IMR-90 (cell line): ENCODE results near the gene KRT7. TPM values are rescaled to one million over a fixed set of nuclear protein-coding genes. Genes with fewer than 3 reads are reported as not detected.

Experiments
- ATAC-seq: fragments of 200-7000 bp; cut with Tn5 transposase; 2 replicates; pipeline ENCODE4 v1.9.1; 2020; ENCODE audit warnings: low read depth, mild to moderate bottlenecking, moderate library complexity
- BruUV-seq: library from RNA; stranded (reverse); fragments of 400-500 nt; replicated peaks from 2 replicates; lab custom pipeline; 2021; lab: Mats Ljungman, UMichigan
- CTCF ChIA-PET: fragments of 300-600 bp; formaldehyde crosslinking; extraction: SDS; loops from one replicate; lab custom pipeline; 2021; ENCODE audit warnings: antibody characterized with exemption; lab: Yijun Ruan, JAX
- POLR2A ChIA-PET: fragments of 300-600 bp; sonication (Branson Sonifier 250); formaldehyde crosslinking; loops from one replicate; lab custom pipeline; 2022; ENCODE audit warnings: antibody characterized with exemption; ENCODE audit not compliant: unreplicated experiment; lab: Charles Lee
- DNase-seq: peaks from one replicate; pipeline ENCODE4 v3.0.0; 2013
- H2AFZ ChIP-seq: replicated peaks from 2 replicates; pipeline ENCODE3; 2013; ENCODE audit warnings: low read length, mild to moderate bottlenecking; ENCODE audit not compliant: poor library complexity
- H2AK5ac ChIP-seq: 2 replicates; pipeline ENCODE4 v1.6.1; 2013; ENCODE audit warnings: low read depth, low read length, inconsistent platforms
- H2AK9ac ChIP-seq: replicated peaks from 2 replicates; pipeline ENCODE3; 2013; ENCODE audit warnings: mild to moderate bottlenecking, low read depth, low read length, moderate library complexity; ENCODE audit not compliant: poor library complexity
- H2BK120ac ChIP-seq: 2 replicates; pipeline ENCODE4 v1.6.1; 2013; ENCODE audit warnings: low read depth, low read length, inconsistent platforms
- H2BK15ac ChIP-seq: 3 replicates; pipeline ENCODE4 v1.6.1; 2013; ENCODE audit warnings: low read depth, low read length, inconsistent platforms
- H2BK20ac ChIP-seq: 2 replicates; pipeline ENCODE4 v1.6.1; 2013; ENCODE audit warnings: low read depth, mild to moderate bottlenecking, inconsistent platforms, low read length, moderate library complexity
- H2BK5ac ChIP-seq: 2 replicates; pipeline ENCODE4 v1.6.1; 2013; ENCODE audit warnings: mild to moderate bottlenecking, low read depth, low read length, inconsistent platforms; ENCODE audit not compliant: poor library complexity, severe bottlenecking
- H3K14ac ChIP-seq: replicated peaks from 2 replicates; pipeline ENCODE4 v1.6.1; 2013; ENCODE audit warnings: low read depth, low read length, inconsistent platforms
- H3K18ac ChIP-seq: 2 replicates; pipeline ENCODE4 v1.6.1; 2013; ENCODE audit warnings: low read depth, low read length, control low read depth
- H3K23ac ChIP-seq: 2 replicates; pipeline ENCODE4 v1.6.1; 2013; ENCODE audit warnings: low read depth, low read length, inconsistent platforms
- H3K27ac ChIP-seq: 2 replicates; pipeline ENCODE4 v1.5.1; 2013; ENCODE audit warnings: mild to moderate bottlenecking, control low read depth, low read length; ENCODE audit not compliant: insufficient read depth
- H3K27me3 ChIP-seq: 2 replicates; pipeline ENCODE4 v1.6.1; 2013; ENCODE audit warnings: low read length; ENCODE audit not compliant: control insufficient read depth, insufficient read depth
- H3K36me3 ChIP-seq: 2 replicates; pipeline ENCODE4 v1.6.1; 2013; ENCODE audit warnings: low read length, mixed read lengths; ENCODE audit not compliant: control insufficient read depth, insufficient read depth
- H3K4ac ChIP-seq: 2 replicates; pipeline ENCODE4 v1.6.1; 2013; ENCODE audit warnings: low read depth, low read length, inconsistent platforms
- H3K4me1 ChIP-seq: 2 replicates; pipeline ENCODE4 v1.6.1; 2013; ENCODE audit warnings: low read length, mixed read lengths; ENCODE audit not compliant: control insufficient read depth, insufficient read depth
- H3K4me2 ChIP-seq: 2 replicates; pipeline ENCODE4 v1.6.1; 2013; ENCODE audit warnings: low read depth, mild to moderate bottlenecking, control low read depth, low read length, moderate library complexity
- H3K4me3 ChIP-seq: 2 replicates; pipeline ENCODE4 v1.5.1; 2013; ENCODE audit warnings: low read depth, mild to moderate bottlenecking, control low read depth, low read length, moderate library complexity; ENCODE audit not compliant: insufficient read depth
- H3K56ac ChIP-seq: 2 replicates; pipeline ENCODE4 v1.6.1; 2013; ENCODE audit warnings: low read length, inconsistent platforms; ENCODE audit not compliant: insufficient read depth; ENCODE audit errors: extremely low read depth
- H3K79me1 ChIP-seq, 2 experiments: 2 replicates each; pipeline ENCODE4 v1.6.1; 2013; ENCODE audit warnings: low read length in 2 of 2, inconsistent platforms in 1 of 2, low read depth in 1 of 2
- H3K9ac ChIP-seq: 2 replicates; pipeline ENCODE4 v1.6.1; 2013; ENCODE audit warnings: low read depth, low read length, control low read depth
- H3K9me1 ChIP-seq: 2 replicates; pipeline ENCODE4 v1.6.1; 2013; ENCODE audit warnings: low read length, inconsistent platforms; ENCODE audit not compliant: insufficient read depth
- H3K9me3 ChIP-seq: 2 replicates; pipeline ENCODE4 v1.6.1; 2013; ENCODE audit warnings: low read length; ENCODE audit not compliant: control insufficient read depth, insufficient read depth
- H4K20me1 ChIP-seq: 2 replicates; pipeline ENCODE4 v1.6.1; 2013; ENCODE audit warnings: low read length, inconsistent platforms; ENCODE audit not compliant: insufficient read depth
- H4K5ac ChIP-seq: 2 replicates; pipeline ENCODE4 v1.6.1; 2013; ENCODE audit warnings: mild to moderate bottlenecking, low read depth, low read length, control low read depth
- H4K8ac ChIP-seq, 2 experiments: 2 replicates each; pipeline ENCODE4 v1.6.1; 2013; ENCODE audit warnings: low read depth in 2 of 2, low read length in 2 of 2, control low read depth in 1 of 2, inconsistent platforms in 1 of 2
- H4K91ac ChIP-seq: 2 replicates; pipeline ENCODE4 v1.6.1; 2013; ENCODE audit warnings: low read depth, low read length, inconsistent platforms; ENCODE audit not compliant: insufficient read depth
- BHLHE40 ChIP-seq: fragments of 150-350 bp; IDR thresholded peaks from 2 replicates; pipeline ENCODE4 v1.6.1; 2016; ENCODE audit warnings: mild to moderate bottlenecking, low read depth, low read length
- CEBPB ChIP-seq: IDR thresholded peaks from 2 replicates; pipeline ENCODE4 v1.6.1; 2012; ENCODE audit warnings: low read depth, low read length, improper control_type of control experiment
- CHD1 ChIP-seq: IDR thresholded peaks from 2 replicates; pipeline ENCODE4 v1.6.1; 2012; ENCODE audit warnings: low read depth, low read length, improper control_type of control experiment
- CTCF ChIP-seq: conservative IDR thresholded peaks from 2 replicates; pipeline ENCODE4 v1.5.1; 2012; ENCODE audit warnings: mild to moderate bottlenecking, low read depth, low read length, improper control_type of control experiment
- ELK1 ChIP-seq: fragments of 150-350 bp; IDR thresholded peaks from 2 replicates; pipeline ENCODE4 v1.6.1; 2016; ENCODE audit warnings: low read depth, mild to moderate bottlenecking, low read length, moderate library complexity, borderline replicate concordance
- FOS ChIP-seq: fragments of 150-350 bp; IDR thresholded peaks from 2 replicates; pipeline ENCODE4 v1.6.1; 2016; ENCODE audit warnings: low read depth, low read length
- MAZ ChIP-seq: IDR thresholded peaks from 2 replicates; pipeline ENCODE4 v1.6.1; 2012; ENCODE audit warnings: low read depth, mild to moderate bottlenecking, low read length, improper control_type of control experiment, moderate library complexity, borderline replicate concordance
- MXI1 ChIP-seq: IDR thresholded peaks from 2 replicates; pipeline ENCODE4 v1.6.1; 2012; ENCODE audit warnings: low read depth, mild to moderate bottlenecking, low read length, moderate library complexity, borderline replicate concordance
- POLR2A ChIP-seq: IDR thresholded peaks from 2 replicates; pipeline ENCODE4 v1.6.1; 2012; ENCODE audit warnings: mild to moderate bottlenecking, low read depth, low read length
- RAD21 ChIP-seq: IDR thresholded peaks from 2 replicates; pipeline ENCODE4 v1.6.1; 2012; ENCODE audit warnings: low read length, improper control_type of control experiment
- RCOR1 ChIP-seq: IDR thresholded peaks from 2 replicates; pipeline ENCODE4 v1.6.1; 2012; ENCODE audit warnings: mild to moderate bottlenecking, low read length, improper control_type of control experiment; ENCODE audit not compliant: insufficient replicate concordance
- RFX5 ChIP-seq: IDR thresholded peaks from 2 replicates; pipeline ENCODE4 v1.8.0; 2012; ENCODE audit warnings: low read depth, mild to moderate bottlenecking, low read length, moderate library complexity
- SMC3 ChIP-seq: fragments of 150-350 bp; IDR thresholded peaks from 2 replicates; pipeline ENCODE4 v1.6.1; 2016; ENCODE audit warnings: low read depth, mild to moderate bottlenecking, antibody characterized with exemption, low read length, moderate library complexity
- WGBS, 2 experiments: methylation state at CpG; one replicate each; pipeline versions ENCODE4 v1.1.5 to v1.1.7; 2013; ENCODE audit warnings: missing lambda C conversion rate in 2 of 2; ENCODE audit not compliant: insufficient read length in 1 of 2; ENCODE audit errors: extremely low coverage in 2 of 2; 5-methylcytosine and 5-hydroxymethylcytosine counted together
- dilution Hi-C: fragments of 300-500 bp; cut with HindIII; formaldehyde crosslinking; loops from one replicate; pipeline ENCODE4 v1.14.3; 2018; ENCODE audit warnings: low sequenced_read_pairs; ENCODE audit not compliant: unreplicated experiment
- in situ Hi-C: fragments of 300-500 bp; cut with MboI; formaldehyde crosslinking; loops from 3 replicates; pipeline ENCODE4 v1.14.3; 2019; ENCODE audit warnings: low sequenced_read_pairs, inconsistent platforms, mixed read lengths
- intact Hi-C: fragments of 100-400 bp; cut with micrococcal nuclease; formaldehyde crosslinking; loops from 2 replicates; pipeline ENCODE4 v1.10.0; 2022
- polyA plus RNA-seq, 3 experiments: library from polyadenylated mRNA; depleted of rRNA; stranded (reverse); fragments of >200 nt; gene quantifications; 2 replicates each; pipeline ENCODE4 v1.2.3, GENCODE V29; 2012; ENCODE audit warnings: low replicate concordance in 1 of 3
- total RNA-seq: library from RNA; depleted of rRNA; stranded (reverse); fragments of >200 nt; gene quantifications from 2 replicates; pipeline ENCODE4 v1.2.3, GENCODE V29; 2012
- TF ChIP-seq, protein P1 (sequence below): fragments of 150-350 bp; IDR thresholded peaks from 2 replicates; pipeline ENCODE4 v1.6.1; 2017; ENCODE audit warnings: mild to moderate bottlenecking, antibody characterized with exemption, low read length, low read depth

Gene KRT7
- total and polyA plus RNA-seq, 2 of the 4 experiments (the other 2 are of a cell fraction) = 0.54 to 1.7 TPM

GRCh38 chr12:52247622-52248540 is 14.8 kb downstream of the KRT7 start:
- H3K27ac ChIP-seq = no peak overlapping the region
- no peak overlapping the region for H3K4me2 ChIP-seq
- no TSS peak for BruUV-seq
- CTCF ChIA-PET = no interaction called here
- peaks cover 27% of the 10 kb centered on the region for H3K4me1 ChIP-seq
- H3K9ac ChIP-seq = no peak overlapping the region
- no peak overlapping the region for H2AFZ ChIP-seq
- peak overlapping the region; percentile 71 for H2BK20ac ChIP-seq
- peaks cover 24% of the 10 kb centered on the region for H3K9me1 ChIP-seq
- no peaks in the 10 kb centered on the region for H3K27me3 ChIP-seq
- H2BK15ac ChIP-seq = peak overlapping the region; percentile 20; the same call in 2 of the 3 replicates
- H2AK5ac ChIP-seq = peak overlapping the region; percentile 25; the same call in 1 of the 2 replicates
- H4K20me1 ChIP-seq = no peaks in the 10 kb centered on the region
- no peak overlapping the region for H3K18ac ChIP-seq
- no peaks in the 10 kb centered on the region for H3K36me3 ChIP-seq
- H3K14ac ChIP-seq = no peak overlapping the region
- no peaks in the 10 kb centered on the region for H3K9me3 ChIP-seq
- H3K79me1 ChIP-seq = peaks cover 0 to 6% of the 10 kb centered on the region in 2 experiments; a peak in 1 of 4 replicates
- intact Hi-C loops (no loop called here), dilution Hi-C loops (no loop called here), in situ Hi-C loops (no loop called here)
- peak overlapping the region; percentile 57 for H4K91ac ChIP-seq
- 49% methylated on average over 3 of the region's 10 CpGs; no CpG with 5 or more reads in 1 of the 2 experiments for WGBS, 2 experiments
- no peak overlapping the region for H3K56ac ChIP-seq
- H3K4ac ChIP-seq = peak overlapping the region; percentile 56; the same call in 1 of the 2 replicates
- POLR2A ChIA-PET = no interaction called here
- H2BK5ac ChIP-seq = no peak overlapping the region
- no peak overlapping the region for H4K5ac ChIP-seq
- no peak for DNase-seq
- H2AK9ac ChIP-seq = no peak overlapping the region
- no peak overlapping the region for H3K23ac ChIP-seq
- no peak for ATAC-seq
- no peak overlapping the region for H4K8ac ChIP-seq
- H2BK120ac ChIP-seq = peak overlapping the region; percentile 65
- no peak overlapping the region for H3K4me3 ChIP-seq
- TF ChIP-seq SMC3 = no peak
- TF ChIP-seq CHD1 = no peak
- TF ChIP-seq POLR2A = no peak
- TF ChIP-seq RCOR1 = no peak
- no peak for TF ChIP-seq BHLHE40
- no peak for TF ChIP-seq FOS
- TF ChIP-seq, protein P1, sequence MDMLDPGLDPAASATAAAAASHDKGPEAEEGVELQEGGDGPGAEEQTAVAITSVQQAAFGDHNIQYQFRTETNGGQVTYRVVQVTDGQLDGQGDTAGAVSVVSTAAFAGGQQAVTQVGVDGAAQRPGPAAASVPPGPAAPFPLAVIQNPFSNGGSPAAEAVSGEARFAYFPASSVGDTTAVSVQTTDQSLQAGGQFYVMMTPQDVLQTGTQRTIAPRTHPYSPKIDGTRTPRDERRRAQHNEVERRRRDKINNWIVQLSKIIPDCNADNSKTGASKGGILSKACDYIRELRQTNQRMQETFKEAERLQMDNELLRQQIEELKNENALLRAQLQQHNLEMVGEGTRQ = no peak
- no peak for TF ChIP-seq MAZ
- no peak for TF ChIP-seq RFX5
- TF ChIP-seq CTCF = no peak
- TF ChIP-seq MXI1 = no peak
- no peak for TF ChIP-seq ELK1
- no peak for TF ChIP-seq CEBPB
- TF ChIP-seq RAD21 = no peak
